Gastroesophageal sphincter (tissue), 3 donors: ENCODE data around the gene E2F4.

Source experiments
- EP300 ChIP-seq: sonication (generic); formaldehyde crosslinking; IDR thresholded peaks from one replicate; pipeline ENCODE4 v1.6.1; 2017; ENCODE audit warnings: antibody characterized with exemption, mild to moderate bottlenecking
- POLR2A ChIP-seq, 2 donors: fragments of 450-650 bp; IDR thresholded peaks; one replicate each; pipeline ENCODE4 v1.6.1; 2017; ENCODE audit warnings: antibody characterized with exemption in 2 of 2, mild to moderate bottlenecking in 2 of 2, moderate library complexity in 1 of 2
- TF ChIP-seq, protein P1 (sequence below), 4 experiments: fragments of 200-600 bp in 2 of 4; fragments of 450-650 bp in 2 of 4; sonication (generic) in 1 of 4; IDR thresholded peaks; one replicate each; pipeline ENCODE4 v1.5.1; 2017 to 2019; ENCODE audit warnings: antibody characterized with exemption in 4 of 4, mild to moderate bottlenecking in 2 of 4, moderate library complexity in 2 of 4

DNA sequence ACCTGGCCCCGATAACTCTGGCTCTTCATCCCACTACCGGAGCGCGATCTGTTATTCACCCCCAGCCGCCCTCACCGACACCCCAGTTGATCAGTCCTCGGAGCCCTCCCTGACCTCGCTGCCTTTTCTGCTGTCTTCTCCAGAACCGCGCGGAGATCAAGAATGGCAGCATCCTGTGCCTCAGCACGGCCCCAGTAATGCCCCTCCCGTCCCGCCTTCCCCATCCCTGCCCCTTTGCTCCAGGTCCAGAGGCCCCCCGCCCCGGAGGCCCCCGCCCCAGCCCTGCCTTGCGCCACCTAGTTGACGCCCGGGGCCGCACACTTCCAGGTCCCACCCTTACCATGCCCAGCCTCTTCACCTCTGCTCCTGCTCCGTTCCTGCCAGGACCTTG is 7.8 kb downstream of the E2F4 start:
- TF ChIP-seq, protein P1, sequence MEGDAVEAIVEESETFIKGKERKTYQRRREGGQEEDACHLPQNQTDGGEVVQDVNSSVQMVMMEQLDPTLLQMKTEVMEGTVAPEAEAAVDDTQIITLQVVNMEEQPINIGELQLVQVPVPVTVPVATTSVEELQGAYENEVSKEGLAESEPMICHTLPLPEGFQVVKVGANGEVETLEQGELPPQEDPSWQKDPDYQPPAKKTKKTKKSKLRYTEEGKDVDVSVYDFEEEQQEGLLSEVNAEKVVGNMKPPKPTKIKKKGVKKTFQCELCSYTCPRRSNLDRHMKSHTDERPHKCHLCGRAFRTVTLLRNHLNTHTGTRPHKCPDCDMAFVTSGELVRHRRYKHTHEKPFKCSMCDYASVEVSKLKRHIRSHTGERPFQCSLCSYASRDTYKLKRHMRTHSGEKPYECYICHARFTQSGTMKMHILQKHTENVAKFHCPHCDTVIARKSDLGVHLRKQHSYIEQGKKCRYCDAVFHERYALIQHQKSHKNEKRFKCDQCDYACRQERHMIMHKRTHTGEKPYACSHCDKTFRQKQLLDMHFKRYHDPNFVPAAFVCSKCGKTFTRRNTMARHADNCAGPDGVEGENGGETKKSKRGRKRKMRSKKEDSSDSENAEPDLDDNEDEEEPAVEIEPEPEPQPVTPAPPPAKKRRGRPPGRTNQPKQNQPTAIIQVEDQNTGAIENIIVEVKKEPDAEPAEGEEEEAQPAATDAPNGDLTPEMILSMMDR (IDR thresholded peaks at IDR 0.05) = peak in 1 of 4 experiments; percentile 7
- TF ChIP-seq POLR2A (IDR thresholded peaks at IDR 0.05) = no peak
- TF ChIP-seq EP300 = no peak
